Stimulated activated CD4-positive, alpha-beta T cell treated with anti-CD3 and anti-CD28 coated beads, Interleukin-15, amount 100 ng/mL, for 1 hour (primary cell): ENCODE data around the gene PLEKHG2.
A peak's percentile ranks its signal among the peaks of the same experiment; 100 is the strongest.
"Not testable (repeated sequence)": the region's sequence is repeated elsewhere in the genome, so short reads cannot be mapped to it uniquely, and the experiment has no call there.

ENCODE experiments used
- DNase-seq, 2 donors: peaks; one replicate each; pipeline ENCODE4 v3.0.0-alpha.2; 2020; ENCODE audit warnings: low read depth in 1 of 2, low spot score in 1 of 2

Gene PLEKHG2

DNA sequence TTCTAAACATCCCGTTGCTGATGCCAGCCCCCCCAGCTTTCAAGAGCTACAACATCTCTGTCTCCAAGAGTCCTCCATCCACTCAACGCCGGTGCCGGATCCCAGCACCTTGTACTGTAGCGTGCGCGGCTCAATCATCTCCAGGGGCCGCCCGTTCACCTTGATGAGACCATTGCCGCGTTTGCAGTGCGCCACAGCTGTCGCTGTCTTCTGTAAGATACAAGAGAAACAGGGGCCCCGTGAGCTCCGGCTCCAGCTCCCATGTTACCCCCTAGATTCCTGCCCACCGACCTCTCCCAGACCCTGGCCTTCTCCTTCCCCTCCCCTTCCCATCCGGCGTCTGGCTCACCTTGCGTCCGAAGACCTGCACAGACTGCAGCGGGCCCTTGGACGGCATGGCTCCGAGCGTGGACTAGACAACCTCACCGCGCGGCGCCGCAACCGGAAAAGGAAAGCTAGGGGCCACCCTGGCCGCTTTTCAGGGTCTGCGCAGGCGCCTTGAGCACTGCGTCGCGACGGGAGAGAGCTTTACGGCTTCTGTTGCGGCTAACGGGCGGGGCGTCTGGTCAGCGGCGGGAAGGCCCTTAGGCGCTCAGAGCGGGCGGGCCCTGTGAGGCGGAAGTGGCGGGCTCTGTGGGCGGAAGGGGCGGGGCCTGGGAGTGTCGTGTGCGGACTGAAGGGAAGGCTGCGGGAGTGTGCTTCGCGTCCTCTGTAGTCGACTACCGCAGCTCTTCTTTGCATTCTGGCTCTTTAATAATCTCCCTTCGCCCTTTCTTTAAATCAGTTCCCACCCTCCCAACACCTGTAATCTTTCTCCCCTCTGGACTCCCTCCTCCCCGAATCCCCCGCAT is 23.3 kb downstream of the PLEKHG2 start, which contains the start of gene RPS16:
Gene RPS16 (minus strand): TSS at position 451 of the 851 bp plus-strand sequence. CDS start 54 bp downstream, at position 397.
- peak; percentile 99 for DNase-seq

DNA sequence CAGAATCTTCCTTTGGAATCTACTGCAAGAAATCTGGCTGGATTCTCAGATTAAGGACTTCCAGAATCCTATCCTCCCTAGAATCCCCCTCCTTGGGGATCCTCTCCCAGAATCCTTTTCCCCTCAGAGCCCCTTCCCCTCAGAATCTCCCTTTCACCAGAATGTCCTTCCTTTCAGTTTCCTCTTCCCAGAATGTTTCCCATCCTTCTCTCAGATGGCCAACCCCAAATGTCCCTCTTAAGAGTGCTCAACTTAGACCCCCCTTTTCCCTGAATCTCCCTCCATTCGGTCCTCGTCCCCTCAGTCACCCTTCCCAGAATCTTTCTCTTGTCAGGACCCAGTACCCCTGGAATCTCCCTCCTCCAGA is 23.9 kb downstream of the PLEKHG2 start:
- no peak for DNase-seq

DNA sequence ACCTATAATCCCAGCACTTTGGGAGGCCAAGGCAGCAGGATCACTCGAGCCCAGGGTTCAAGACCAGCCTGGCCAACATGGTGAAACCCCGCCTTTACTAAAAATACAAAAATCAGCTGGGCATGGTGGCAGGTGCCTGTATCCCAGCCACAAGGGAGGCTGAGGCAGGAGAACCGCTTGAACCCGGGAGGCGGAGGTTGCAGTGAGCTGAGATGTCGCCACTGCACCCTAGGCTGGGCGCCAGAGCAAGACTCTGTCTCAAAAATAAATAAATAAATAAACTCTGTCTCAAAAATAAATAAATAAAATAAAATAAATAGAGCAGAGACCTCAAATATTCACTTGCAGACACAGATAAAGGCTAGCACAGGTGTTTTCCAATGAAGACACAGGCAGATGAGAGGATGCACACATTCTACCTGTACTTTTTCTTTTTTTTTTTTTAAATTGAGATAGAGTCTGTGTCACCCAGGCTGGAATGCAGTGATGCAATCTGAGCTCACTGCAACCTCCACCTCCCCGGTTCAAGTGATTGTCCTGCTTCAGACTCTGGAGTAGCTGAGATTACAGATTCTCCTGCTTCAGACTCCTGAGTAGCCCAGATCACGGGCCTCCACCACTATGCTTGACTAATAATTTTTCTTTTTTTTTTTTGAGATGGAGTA is 25.9 kb downstream of the PLEKHG2 start:
- DNase-seq: no peak

- DNase-seq: no peak
Measured at GRCh38 chr19:39444598-39445195, 32.2 kb downstream of the PLEKHG2 start.

DNA sequence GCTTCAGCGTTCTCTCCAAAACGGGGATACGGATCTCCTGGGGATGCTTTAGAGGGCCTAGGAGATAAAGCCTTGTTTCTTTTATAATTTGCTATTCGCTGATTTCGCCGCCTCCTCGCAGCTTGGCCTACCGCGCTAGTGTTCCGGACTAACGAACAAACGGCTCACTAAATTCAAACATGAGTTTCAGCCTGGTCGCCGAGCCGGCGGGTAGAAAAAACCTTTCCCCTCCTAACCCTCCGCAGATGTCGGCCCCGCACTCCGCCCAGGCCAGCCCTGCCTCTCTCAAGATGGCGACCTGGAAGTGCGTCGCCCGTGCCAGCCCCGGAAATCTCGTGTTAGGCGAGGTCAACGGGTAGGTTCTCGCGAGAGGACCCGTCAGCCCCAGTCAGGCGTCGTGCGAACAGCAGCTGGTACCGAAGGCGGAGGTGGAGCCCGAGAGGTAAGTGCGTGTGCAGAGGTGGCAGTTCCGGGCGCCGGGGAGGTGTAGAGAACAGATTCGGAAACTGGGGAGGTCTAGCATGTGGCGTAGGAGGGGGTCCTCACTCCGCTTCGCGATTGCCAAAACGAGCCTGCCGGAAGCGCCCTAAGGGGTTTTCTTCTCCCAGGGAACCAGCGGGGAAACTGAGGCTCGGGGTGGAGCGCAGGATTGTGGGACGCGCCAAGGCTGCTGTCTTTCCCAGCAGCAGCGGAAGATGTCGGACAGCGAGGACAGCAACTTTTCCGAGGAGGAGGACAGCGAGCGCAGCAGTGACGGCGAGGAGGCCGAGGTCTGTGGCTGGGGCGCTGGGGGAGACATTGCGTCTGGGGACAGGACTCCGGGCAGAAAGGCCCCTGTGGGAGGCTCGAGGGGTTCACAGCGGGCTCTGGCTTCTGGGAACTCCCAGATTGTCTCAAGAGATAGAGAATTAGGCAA is 33.0 kb downstream of the PLEKHG2 start, which contains the start of gene SUPT5H:
Gene SUPT5H (plus strand): TSS at position 387 of the 916 bp plus-strand sequence. CDS start 309 bp downstream, at position 696.
- peak; percentile 91 to 94 for DNase-seq

GRCh38 chr19:39446365-39447084 is 34.1 kb downstream of the PLEKHG2 start:
- no peak for DNase-seq

DNA sequence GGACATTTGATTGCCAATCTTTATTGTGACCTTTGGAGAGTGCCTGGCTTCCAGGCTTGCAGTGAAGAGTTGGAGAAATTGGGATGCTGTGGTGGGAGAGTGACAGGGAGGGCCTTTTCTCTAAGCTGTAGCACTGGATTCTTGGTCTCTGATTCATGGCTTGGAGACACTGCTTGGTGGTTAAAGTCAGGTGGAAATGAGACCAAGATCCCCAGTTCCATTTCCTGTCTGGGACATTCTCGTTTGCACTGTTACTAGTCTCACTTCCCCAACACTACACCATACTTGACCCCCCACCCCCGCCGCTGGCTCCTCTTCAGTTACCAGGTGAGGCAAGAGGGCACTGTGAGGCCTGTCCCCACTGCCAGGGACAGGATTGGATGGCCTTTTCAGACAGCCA is 35.8 kb downstream of the PLEKHG2 start:
- DNase-seq: no peak

- DNase-seq: no peak
Measured at GRCh38 chr19:39449116-39449797, 36.8 kb downstream of the PLEKHG2 start.

DNA sequence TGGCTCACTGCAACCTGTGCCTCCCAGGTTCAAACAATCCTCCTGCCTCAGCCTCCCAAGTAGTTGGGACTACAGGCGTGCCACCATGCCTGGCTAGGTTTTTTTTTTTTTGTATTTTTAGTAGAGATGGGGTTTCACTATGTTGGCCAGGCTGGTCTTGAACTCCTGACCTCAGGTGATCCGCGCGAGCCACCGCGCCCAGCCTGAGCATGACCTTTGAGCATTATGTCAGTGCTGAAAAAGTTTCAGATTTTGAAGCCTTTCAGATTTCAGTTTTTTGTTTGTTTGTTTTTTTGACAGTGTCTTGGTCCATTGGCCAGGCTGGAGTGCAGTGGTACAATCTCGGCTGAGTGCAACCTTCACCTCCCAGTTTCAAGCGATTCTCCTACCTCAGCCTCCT is 38.8 kb downstream of the PLEKHG2 start:
- not testable (repeated sequence) for DNase-seq

DNA sequence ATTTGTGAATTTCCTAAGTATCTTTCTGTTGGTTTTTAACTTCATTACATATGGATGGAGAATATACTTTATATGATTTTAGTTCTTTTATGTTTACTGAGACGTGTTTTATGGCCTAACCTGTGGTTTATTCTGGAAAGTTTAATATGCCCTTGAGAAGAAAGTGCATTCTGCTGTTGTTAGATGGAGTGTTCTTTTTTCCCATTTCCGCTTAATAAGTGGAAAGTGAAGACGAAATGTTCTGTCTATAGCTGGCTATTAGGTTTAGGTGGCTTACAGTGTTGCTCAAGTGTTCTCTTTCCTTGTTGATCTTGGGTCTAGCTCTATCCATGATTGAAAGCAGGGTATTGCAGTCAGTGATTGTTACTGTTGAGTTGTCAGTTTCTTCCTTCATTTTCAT is 50.9 kb downstream of the PLEKHG2 start:
- no peak for DNase-seq

GRCh38 chr19:39465956-39466747 is 53.7 kb downstream of the PLEKHG2 start:
- no peak for DNase-seq

DNA sequence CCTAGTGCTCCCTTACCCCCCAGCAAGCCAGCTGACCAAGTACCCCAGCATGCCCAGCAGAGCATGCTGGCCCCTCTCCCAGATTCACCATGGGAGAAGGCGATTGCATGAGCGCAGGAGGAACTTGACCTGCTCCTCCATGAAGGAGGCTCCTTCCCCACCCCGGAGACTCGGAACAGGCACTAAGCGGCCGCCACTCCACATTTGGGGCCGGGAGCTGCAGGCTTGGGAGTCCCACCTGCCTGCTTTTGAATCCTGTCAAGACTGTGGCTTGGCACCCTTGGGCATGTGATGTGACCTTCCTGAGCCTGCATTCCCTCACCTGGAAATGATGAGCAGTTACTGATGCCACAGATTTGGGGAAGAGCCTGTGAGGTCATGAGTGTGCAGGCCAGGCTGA is 55.5 kb downstream of the PLEKHG2 start:
- no peak for DNase-seq

GRCh38 chr19:39469036-39469435 is 56.6 kb downstream of the PLEKHG2 start:
- DNase-seq: no peak

DNA sequence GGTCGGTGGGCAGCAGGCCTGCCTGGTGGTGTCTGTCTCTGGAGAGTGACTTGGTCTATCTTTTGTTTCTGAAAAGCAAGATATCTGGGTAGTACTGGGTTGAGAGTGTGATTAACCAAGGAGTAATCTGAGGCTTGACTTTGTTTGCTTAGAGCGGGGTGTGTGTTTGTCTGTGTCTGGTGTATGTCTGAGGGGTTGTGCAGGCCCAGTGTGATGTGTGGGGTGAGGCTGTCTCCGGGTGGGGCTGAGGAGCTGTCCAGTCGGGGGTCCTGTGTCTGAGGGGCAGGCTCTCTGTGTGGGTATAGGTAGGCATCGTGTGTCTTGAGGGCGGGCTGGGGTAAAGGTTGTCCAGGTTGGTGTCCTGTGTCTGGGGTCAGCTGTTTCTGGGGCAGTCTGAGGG is 57.1 kb downstream of the PLEKHG2 start:
- DNase-seq: no peak

DNA sequence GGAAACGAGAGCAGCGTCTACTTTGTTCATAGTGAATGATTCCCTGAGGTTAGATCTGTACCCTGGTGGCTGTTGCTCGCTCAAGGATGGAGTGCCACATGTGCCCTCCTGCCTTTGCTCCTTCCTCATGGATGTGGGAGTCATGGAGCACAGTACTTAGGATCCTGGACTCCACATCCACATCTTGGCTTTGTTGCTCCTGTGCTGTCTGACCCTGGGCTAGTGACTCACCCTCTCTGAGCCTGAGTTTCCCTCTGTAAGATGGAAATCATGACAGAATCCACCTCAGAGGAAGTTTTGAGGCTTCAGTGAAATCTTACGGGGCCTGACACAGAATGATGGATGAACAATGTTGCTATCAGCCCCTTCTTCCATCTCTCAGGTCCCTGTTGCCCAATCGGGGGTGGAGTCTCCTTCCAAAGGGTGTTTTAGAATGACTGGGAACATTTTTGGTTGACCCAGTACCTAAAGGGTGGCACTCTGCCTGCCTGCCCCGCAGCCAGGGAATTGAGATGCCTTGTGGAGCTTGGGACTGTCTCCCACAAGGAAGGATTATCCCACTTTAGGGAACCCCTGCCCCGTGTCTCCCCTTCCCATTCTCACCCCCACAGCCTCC is 58.4 kb downstream of the PLEKHG2 start:
- no peak for DNase-seq

DNA sequence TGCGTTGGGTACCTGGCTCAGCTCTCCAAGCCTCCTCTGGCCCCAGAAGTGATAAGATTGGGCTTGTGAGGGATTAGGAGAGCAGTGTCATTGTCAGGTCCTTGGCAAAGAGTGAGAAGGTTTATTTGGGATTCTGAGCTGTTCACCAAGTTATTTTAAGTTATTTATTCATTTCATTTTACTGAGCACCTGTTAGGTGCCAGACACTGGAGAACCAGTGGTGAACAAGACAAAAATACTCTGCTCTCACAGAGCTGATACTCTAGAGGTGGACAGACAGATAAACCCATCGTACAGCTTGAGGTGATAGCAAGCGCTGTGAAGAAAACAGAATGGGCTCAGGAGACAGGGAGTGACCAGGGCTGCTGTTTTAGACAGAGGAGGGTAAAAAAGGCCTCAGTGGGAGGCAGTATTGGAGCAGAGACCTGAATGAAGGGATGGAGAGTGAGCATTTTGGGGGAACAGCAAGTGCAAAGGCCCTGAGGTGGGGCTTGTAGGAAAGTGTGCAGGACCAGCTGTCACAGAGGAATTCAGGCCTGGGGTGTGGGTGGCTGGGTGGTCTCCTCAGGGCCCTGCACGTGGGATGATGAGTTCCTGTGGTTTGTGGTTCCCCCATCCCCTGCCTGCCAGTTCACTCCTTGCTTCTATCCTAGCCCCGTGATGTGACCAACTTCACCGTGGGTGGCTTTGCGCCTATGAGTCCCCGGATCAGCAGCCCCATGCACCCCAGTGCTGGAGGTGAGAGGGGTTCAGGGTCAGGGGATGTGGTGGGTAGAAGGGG is 59.5 kb downstream of the PLEKHG2 start:
- DNase-seq: no peak

GRCh38 chr19:39472746-39473442 is 60.4 kb downstream of the PLEKHG2 start:
- DNase-seq: no peak
